CD14-positive monocyte (primary cell): Measurements from ENCODE around the gene ANKRD13A. TPM values are rescaled to one million over a fixed set of nuclear protein-coding genes. Genes with fewer than 3 reads are reported as not detected.

Source experiments
- DNase-seq, 3 donors: peaks; one replicate each; pipeline ENCODE4 v3.0.0-alpha.2; 2011 to 2022
- H2AFZ ChIP-seq: 2 replicates; pipeline ENCODE4 v1.6.0; 2012; ENCODE audit warnings: mild to moderate bottlenecking, low read depth, low read length, inconsistent platforms; ENCODE audit not compliant: insufficient read depth, poor library complexity, severe bottlenecking
- H3K27ac ChIP-seq, 2 donors: 1 replicate in 1 of 2; 2 replicates in 1 of 2; pipeline ENCODE4 v1.5.1; 2012 to 2013; ENCODE audit warnings: low read length in 2 of 2, control low read depth in 1 of 2, inconsistent platforms in 1 of 2, low read depth in 1 of 2, mild to moderate bottlenecking in 1 of 2
- H3K27me3 ChIP-seq, 2 donors: one replicate each; pipeline versions ENCODE4 v1.6.0 to v1.6.1; 2011 to 2013; ENCODE audit warnings: low read length in 2 of 2; ENCODE audit not compliant: control insufficient read depth in 2 of 2, insufficient read depth in 2 of 2
- H3K36me3 ChIP-seq, 2 donors: replicated peaks in 1 of 2; 1 replicate in 1 of 2; 2 replicates in 1 of 2; pipeline versions ENCODE4 v1.5.1 to v1.6.1; 2012 to 2013; ENCODE audit warnings: low read length in 2 of 2, control low read depth in 1 of 2, inconsistent platforms in 1 of 2, mild to moderate bottlenecking in 1 of 2; ENCODE audit not compliant: insufficient read depth in 2 of 2, control insufficient read depth in 1 of 2
- H3K4me1 ChIP-seq, 2 donors: 1 replicate in 1 of 2; 2 replicates in 1 of 2; pipeline versions ENCODE4 v1.5.1 to v1.6.1; 2012 to 2013; ENCODE audit warnings: low read length in 2 of 2, control low read depth in 1 of 2, inconsistent platforms in 1 of 2, mild to moderate bottlenecking in 1 of 2, moderate library complexity in 1 of 2; ENCODE audit not compliant: insufficient read depth in 2 of 2, control insufficient read depth in 1 of 2
- H3K4me2 ChIP-seq: replicated peaks from 2 replicates; pipeline ENCODE3; 2012; ENCODE audit warnings: low read length, moderate library complexity, mild to moderate bottlenecking; ENCODE audit not compliant: poor library complexity, severe bottlenecking; ENCODE audit errors: extremely low read depth
- H3K4me3 ChIP-seq, 3 experiments: fragments of 200-600 bp in 1 of 3; sonication (generic) in 1 of 3; replicated peaks in 1 of 3; 1 replicate in 2 of 3; 2 replicates in 1 of 3; pipeline ENCODE4 v1.5.1; 2011 to 2013; ENCODE audit warnings: low read length in 3 of 3, mild to moderate bottlenecking in 3 of 3, control low read depth in 2 of 3, low read depth in 2 of 3, inconsistent platforms in 1 of 3, moderate library complexity in 1 of 3
- H3K79me2 ChIP-seq: 2 replicates; pipeline ENCODE4 v1.6.0; 2012; ENCODE audit warnings: mild to moderate bottlenecking, control low read depth, inconsistent platforms, low read length, moderate library complexity; ENCODE audit not compliant: insufficient read depth
- H3K9ac ChIP-seq: 2 replicates; pipeline ENCODE4 v1.6.0; 2017; ENCODE audit warnings: low read length, mild to moderate bottlenecking; ENCODE audit not compliant: insufficient read depth, poor library complexity, severe bottlenecking
- H3K9me3 ChIP-seq, 2 donors: replicated peaks in 1 of 2; 1 replicate in 1 of 2; 2 replicates in 1 of 2; pipeline versions ENCODE4 v1.5.1 to v1.6.1; 2012 to 2013; ENCODE audit warnings: low read length in 2 of 2, control low read depth in 1 of 2; ENCODE audit not compliant: control insufficient read depth in 1 of 2, insufficient read depth in 1 of 2
- H4K20me1 ChIP-seq: 2 replicates; pipeline ENCODE4 v1.6.0; 2012; ENCODE audit warnings: mild to moderate bottlenecking, low read length, control low read depth, moderate library complexity; ENCODE audit not compliant: insufficient read depth
- H3K27ac Mint-ChIP-seq, 7 donors: one replicate each; pipeline ENCODE4 v1.8.0; 2020; ENCODE audit warnings: mild to moderate bottlenecking in 7 of 7, mixed read lengths in 7 of 7, moderate library complexity in 6 of 7, inconsistent platforms in 2 of 7
- H3K27me3 Mint-ChIP-seq, 3 donors: one replicate each; pipeline ENCODE4 v1.8.0; 2021 to 2022; ENCODE audit warnings: low read depth in 3 of 3, mild to moderate bottlenecking in 3 of 3, mixed read lengths in 3 of 3, moderate library complexity in 3 of 3, inconsistent platforms in 1 of 3
- H3K36me3 Mint-ChIP-seq, 2 donors: one replicate each; pipeline ENCODE4 v1.8.0; 2020; ENCODE audit warnings: mixed read lengths in 2 of 2, inconsistent platforms in 1 of 2, mild to moderate bottlenecking in 1 of 2
- H3K4me1 Mint-ChIP-seq: one replicate; pipeline ENCODE4 v1.8.0; 2020; ENCODE audit warnings: mild to moderate bottlenecking, mixed read lengths
- H3K4me3 Mint-ChIP-seq, 2 donors: one replicate each; pipeline ENCODE4 v1.8.0; 2020; ENCODE audit warnings: mild to moderate bottlenecking in 2 of 2, mixed read lengths in 2 of 2, moderate library complexity in 1 of 2
- H3K9me3 Mint-ChIP-seq, 7 donors: one replicate each; pipeline ENCODE4 v1.8.0; 2020 to 2022; ENCODE audit warnings: mixed read lengths in 7 of 7, mild to moderate bottlenecking in 6 of 7, moderate library complexity in 6 of 7, inconsistent platforms in 2 of 7
- WGBS: methylation state at CpG from one replicate; pipeline ENCODE4 v1.1.5; 2013; ENCODE audit warnings: missing lambda C conversion rate; ENCODE audit not compliant: insufficient coverage; 5-methylcytosine and 5-hydroxymethylcytosine counted together
- intact Hi-C, 2 donors: fragments of 100-400 bp; cut with micrococcal nuclease; formaldehyde crosslinking; loops; one replicate each; pipeline versions ENCODE4 v1.15.0 to v1.15.1; 2023
- polyA plus RNA-seq, 3 donors: library from polyadenylated mRNA; depleted of rRNA in 1 of 3; unstranded in 2 of 3; stranded (reverse) in 1 of 3; fragments of 300-500 nt in 2 of 3; fragments of >200 nt in 1 of 3; fragmentation: Illumina TruSeq in 2 of 3; gene quantifications; 1 replicate in 2 of 3; 2 replicates in 1 of 3; pipeline ENCODE4 v1.2.3, GENCODE V29; 2012 to 2021
- TF ChIP-seq, protein P1 (sequence below): fragments of 200-600 bp; IDR thresholded peaks from one replicate; pipeline ENCODE4 v1.8.0; 2022; ENCODE audit warnings: antibody characterized with exemption, mild to moderate bottlenecking

ANKRD13A gene
- polyA plus RNA-seq, 3 donors, result 42.8 to 89.3 (median 46.8) TPM

DNA sequence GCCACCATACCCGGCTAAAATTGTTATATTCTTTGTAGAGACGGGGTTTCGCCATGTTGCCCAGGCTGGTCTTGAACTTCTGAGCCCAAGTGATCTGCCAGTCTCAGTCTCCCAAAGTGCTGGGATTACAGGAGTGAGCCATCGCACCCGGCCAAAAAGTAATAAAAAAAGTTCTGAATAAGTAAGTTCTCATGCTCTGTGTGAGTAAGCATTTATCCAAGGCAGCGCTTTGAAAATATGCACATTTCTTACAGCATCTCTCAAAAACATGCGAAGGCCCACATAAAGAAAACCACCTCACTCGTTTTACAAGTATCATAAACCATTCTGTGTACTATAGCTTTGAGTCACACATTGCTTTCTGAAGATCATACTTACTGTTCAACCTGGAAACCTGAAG is 11.6 kb upstream of the ANKRD13A start:
- H3K36me3 Mint-ChIP-seq, result peaks cover 66 to 87% of the 10 kb centered on the region in 2 donors
- H3K27me3 ChIP-seq, result no peaks in the 10 kb centered on the region
- peaks cover 2% of the 10 kb centered on the region for H3K4me1 Mint-ChIP-seq
- H3K9ac ChIP-seq, result no peak overlapping the region
- 100% methylated on average over 5 of the region's 8 CpGs for WGBS
- H2AFZ ChIP-seq, result no peak overlapping the region
- H3K9me3 Mint-ChIP-seq, result no peaks in the 10 kb centered on the region
- H3K4me3 Mint-ChIP-seq, result no peak overlapping the region
- no peak overlapping the region for H3K4me3 ChIP-seq
- H3K9me3 ChIP-seq, result no peaks in the 10 kb centered on the region
- peaks cover 86 to 94% of the 10 kb centered on the region in 2 donors for H3K36me3 ChIP-seq
- peak overlapping the region in 1 of 7 donors; percentile 63 for H3K27ac Mint-ChIP-seq
- peaks cover 92% of the 10 kb centered on the region for H3K79me2 ChIP-seq
- no peak for DNase-seq
- peaks cover 97% of the 10 kb centered on the region for H4K20me1 ChIP-seq
- intact Hi-C loops, result loop anchor here (5.0 kb wide), 1 partner anchor 35 kb away; no protein-coding TSS in a partner anchor
- peaks cover 0 to 1% of the 10 kb centered on the region in 2 donors for H3K4me1 ChIP-seq
- H3K27me3 Mint-ChIP-seq, result no peaks in the 10 kb centered on the region
- TF ChIP-seq, protein P1, sequence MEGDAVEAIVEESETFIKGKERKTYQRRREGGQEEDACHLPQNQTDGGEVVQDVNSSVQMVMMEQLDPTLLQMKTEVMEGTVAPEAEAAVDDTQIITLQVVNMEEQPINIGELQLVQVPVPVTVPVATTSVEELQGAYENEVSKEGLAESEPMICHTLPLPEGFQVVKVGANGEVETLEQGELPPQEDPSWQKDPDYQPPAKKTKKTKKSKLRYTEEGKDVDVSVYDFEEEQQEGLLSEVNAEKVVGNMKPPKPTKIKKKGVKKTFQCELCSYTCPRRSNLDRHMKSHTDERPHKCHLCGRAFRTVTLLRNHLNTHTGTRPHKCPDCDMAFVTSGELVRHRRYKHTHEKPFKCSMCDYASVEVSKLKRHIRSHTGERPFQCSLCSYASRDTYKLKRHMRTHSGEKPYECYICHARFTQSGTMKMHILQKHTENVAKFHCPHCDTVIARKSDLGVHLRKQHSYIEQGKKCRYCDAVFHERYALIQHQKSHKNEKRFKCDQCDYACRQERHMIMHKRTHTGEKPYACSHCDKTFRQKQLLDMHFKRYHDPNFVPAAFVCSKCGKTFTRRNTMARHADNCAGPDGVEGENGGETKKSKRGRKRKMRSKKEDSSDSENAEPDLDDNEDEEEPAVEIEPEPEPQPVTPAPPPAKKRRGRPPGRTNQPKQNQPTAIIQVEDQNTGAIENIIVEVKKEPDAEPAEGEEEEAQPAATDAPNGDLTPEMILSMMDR, result no peak
- H3K27ac ChIP-seq, result no peak overlapping the region
- no peak overlapping the region for H3K4me2 ChIP-seq

DNA sequence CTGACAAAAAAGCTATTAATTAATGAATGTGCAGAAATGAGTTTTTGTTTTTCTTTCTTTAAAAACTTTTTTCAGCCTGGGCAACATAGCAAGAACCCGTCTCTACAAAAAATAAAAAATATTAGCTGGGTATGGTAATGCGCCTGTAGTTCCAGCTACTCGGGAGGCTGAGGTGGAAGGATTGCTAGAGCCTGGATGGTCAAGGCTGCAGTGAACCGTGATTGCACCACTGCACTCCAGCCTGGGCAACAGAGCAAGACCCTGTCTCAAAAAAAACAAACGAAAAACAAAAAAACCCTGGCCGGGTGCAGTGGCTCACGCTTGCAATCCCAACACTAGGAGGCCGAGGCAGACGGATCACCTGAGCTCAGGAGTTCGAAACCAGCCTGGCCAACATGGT is 11.0 kb upstream of the ANKRD13A start:
- Histone ChIP-seq H3K27me3 (no peaks in the 10 kb centered on the region), H3K4me1 (peaks cover 3 to 7% of the 10 kb centered on the region in 2 donors), H3K9ac (no peak overlapping the region), H2AFZ (no peak overlapping the region), H3K4me3 (no peak overlapping the region), H4K20me1 (peaks cover 97% of the 10 kb centered on the region), H3K36me3 (peaks cover 80 to 94% of the 10 kb centered on the region in 2 donors), H3K9me3 (no peaks in the 10 kb centered on the region), H3K27ac (no peak overlapping the region), H3K79me2 (peaks cover 92% of the 10 kb centered on the region), H3K4me2 (no peak overlapping the region)
- Mint-ChIP-seq H3K9me3 (no peaks in the 10 kb centered on the region), H3K27ac (peak overlapping the region in 2 of 7 donors; percentile 12 to 30), H3K36me3 (peaks cover 64 to 84% of the 10 kb centered on the region in 2 donors), H3K4me3 (no peak overlapping the region), H3K27me3 (no peaks in the 10 kb centered on the region), H3K4me1 (peaks cover 8% of the 10 kb centered on the region)
- 97% methylated on average over 7 of the region's 10 CpGs for WGBS
- intact Hi-C loops, result loop anchor here (5.0 kb wide), 1 partner anchor 34 kb away; no protein-coding TSS in a partner anchor
- TF ChIP-seq, protein P1, result no peak
- no peak for DNase-seq
